Osteoblast (primary cell): ENCODE data around the gene FAM83G. TPM values are rescaled to one million over a fixed set of nuclear protein-coding genes. Genes with fewer than 3 reads are reported as not detected.

Source experiments
- DNase-seq: peaks from one replicate; pipeline ENCODE4 v3.0.0; 2011; ENCODE audit warnings: low spot score, mixed read lengths; ENCODE audit not compliant: insufficient read length; ENCODE audit errors: missing footprints
- H2AFZ ChIP-seq: 2 replicates; pipeline ENCODE4 v1.6.0; 2011; ENCODE audit warnings: mild to moderate bottlenecking, low read length
- H3K27ac ChIP-seq: 2 replicates; pipeline ENCODE4 v1.5.1; 2011; ENCODE audit warnings: mild to moderate bottlenecking, low read depth, low read length, moderate library complexity
- H3K27me3 ChIP-seq: 2 replicates; pipeline ENCODE4 v1.6.0; 2012; ENCODE audit warnings: mild to moderate bottlenecking, control low read depth, inconsistent platforms, low read length, moderate library complexity; ENCODE audit not compliant: insufficient read depth
- H3K36me3 ChIP-seq: 2 replicates; pipeline ENCODE4 v1.5.1; 2011; ENCODE audit warnings: mild to moderate bottlenecking, low read length, control low read depth, moderate library complexity; ENCODE audit not compliant: insufficient read depth
- H3K4me1 ChIP-seq: 2 replicates; pipeline ENCODE4 v1.5.1; 2011; ENCODE audit warnings: mild to moderate bottlenecking, low read length, control low read depth, moderate library complexity; ENCODE audit not compliant: insufficient read depth
- H3K4me2 ChIP-seq: 2 replicates; pipeline ENCODE4 v1.6.0; 2011; ENCODE audit warnings: mild to moderate bottlenecking, low read length; ENCODE audit not compliant: insufficient read depth
- H3K4me3 ChIP-seq: fragments of 200-600 bp; sonication (generic); 3 replicates; pipeline ENCODE4 v1.5.1; 2012; ENCODE audit warnings: mild to moderate bottlenecking, low read length, inconsistent platforms; ENCODE audit not compliant: insufficient read depth
- H3K79me2 ChIP-seq: 2 replicates; pipeline ENCODE4 v1.6.0; 2012; ENCODE audit warnings: mild to moderate bottlenecking, low read length, control low read depth, inconsistent platforms; ENCODE audit not compliant: insufficient read depth
- H3K9me3 ChIP-seq: 2 replicates; pipeline ENCODE4 v1.5.1; 2011; ENCODE audit warnings: low read depth, low read length, control low read depth
- H4K20me1 ChIP-seq: 2 replicates; pipeline ENCODE4 v1.6.0; 2012; ENCODE audit warnings: mild to moderate bottlenecking, low read length, control low read depth; ENCODE audit not compliant: insufficient read depth
- CTCF ChIP-seq: IDR thresholded peaks from 2 replicates; pipeline ENCODE4 v1.5.1; 2011; ENCODE audit warnings: mild to moderate bottlenecking, low read depth, low read length, moderate library complexity; ENCODE audit errors: extremely low read depth
- total RNA-seq: library from RNA; depleted of rRNA; stranded (reverse); fragments of >200 nt; gene quantifications from 2 replicates; pipeline ENCODE4 v1.2.3, GENCODE V29; 2012

The FAM83G gene
- total RNA-seq, 1 donor, result 11.6 TPM

DNA sequence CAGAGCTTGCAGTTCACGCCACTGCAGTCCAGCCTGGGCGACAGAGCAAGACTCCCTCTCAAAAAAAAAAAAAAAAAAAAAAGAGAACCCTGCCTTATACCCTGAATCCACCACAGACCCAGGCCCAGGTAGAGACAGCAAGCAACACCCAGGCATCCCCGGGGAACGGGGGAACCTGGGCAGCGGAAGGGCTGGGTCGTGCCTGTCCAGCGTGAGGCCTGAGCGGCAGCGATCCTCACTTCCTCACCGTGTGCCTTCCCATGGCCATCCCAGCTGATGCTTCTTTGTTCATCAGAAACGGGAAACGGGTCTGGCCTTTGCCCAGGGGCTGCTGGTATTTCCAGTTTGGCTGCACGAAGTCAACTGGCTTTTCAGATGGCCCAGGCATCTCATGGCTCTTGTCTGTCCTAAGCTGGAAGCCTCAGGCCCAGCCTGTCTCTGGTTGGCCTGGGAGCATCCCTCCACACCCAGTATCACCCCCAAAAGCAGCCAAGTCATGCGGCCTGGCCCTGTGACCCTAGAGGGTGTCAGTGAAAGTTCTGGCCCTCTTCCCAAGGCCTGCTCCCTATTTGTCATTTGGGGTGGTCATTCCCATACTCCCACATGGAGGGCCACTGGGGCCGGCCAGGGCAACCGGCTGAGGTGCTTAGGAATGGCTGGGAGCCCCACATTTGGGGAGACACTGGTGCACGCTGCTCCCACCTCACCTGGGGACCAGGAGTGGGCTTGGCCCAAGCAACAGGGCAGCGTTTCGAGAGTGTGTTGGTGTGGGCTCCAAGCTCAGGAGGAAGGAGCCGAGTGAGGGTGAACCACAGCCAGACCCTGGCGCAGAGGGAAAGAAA is 20.1 kb downstream of the FAM83G start:
- Histone ChIP-seq H3K27me3 (no peaks in the 10 kb centered on the region), H3K4me1 (peaks cover 17% of the 10 kb centered on the region), H3K79me2 (peaks cover 15% of the 10 kb centered on the region), H4K20me1 (peaks cover under 1% of the 10 kb centered on the region), H2AFZ (no peak overlapping the region), H3K36me3 (peaks cover 23% of the 10 kb centered on the region), H3K4me2 (no peak overlapping the region), H3K27ac (no peak overlapping the region), H3K9me3 (no peaks in the 10 kb centered on the region), H3K4me3 (no peak overlapping the region)
- no peak for DNase-seq
- TF ChIP-seq CTCF, result no peak

- Histone ChIP-seq H3K27me3 (no peaks in the 10 kb centered on the region), H3K9me3 (no peaks in the 10 kb centered on the region), H3K36me3 (peaks cover 22% of the 10 kb centered on the region), H3K4me2 (peak overlapping the region; percentile 2), H3K79me2 (peaks cover 8% of the 10 kb centered on the region), H3K4me1 (peaks cover 17% of the 10 kb centered on the region), H4K20me1 (no peaks in the 10 kb centered on the region), H3K4me3 (no peak overlapping the region), H3K27ac (peak overlapping the region; percentile 82), H2AFZ (peak overlapping the region; percentile 69)
- no peak for TF ChIP-seq CTCF
- DNase-seq, result peak; percentile 99
Measured at GRCh38 chr17:18981642-18982424, 22.7 kb downstream of the FAM83G start.

GRCh38 chr17:18981335-18981641 is 23.3 kb downstream of the FAM83G start:
- Histone ChIP-seq H3K36me3 (peaks cover 25% of the 10 kb centered on the region), H3K4me1 (peaks cover 17% of the 10 kb centered on the region), H3K4me3 (no peak overlapping the region), H4K20me1 (no peaks in the 10 kb centered on the region), H2AFZ (no peak overlapping the region), H3K4me2 (peak overlapping the region; percentile 2), H3K9me3 (no peaks in the 10 kb centered on the region), H3K27me3 (no peaks in the 10 kb centered on the region), H3K27ac (peak overlapping the region; percentile 82), H3K79me2 (peaks cover 8% of the 10 kb centered on the region)
- no peak for DNase-seq
- no peak for TF ChIP-seq CTCF
